ENCODE results near the gene INF2. TPM values are rescaled to one million over a fixed set of nuclear protein-coding genes. Genes with fewer than 3 reads are reported as not detected.
"Not testable (repeated sequence)": the region's sequence is repeated elsewhere in the genome, so short reads cannot be mapped to it uniquely, and the experiment has no call there.

Gene INF2
- polyA plus RNA-seq, 1 experiment: 39.9 TPM

- Histone ChIP-seq H3K27me3 (ENCODE audit: control insufficient read depth, insufficient read depth, low read length) (no peaks in the 10 kb centered on the region), H3K36me3 (ENCODE audit: control insufficient read depth, insufficient read depth, low read length) (peaks cover 2% of the 10 kb centered on the region; the same call in 1 of the 2 replicates), H3K4me3 (ENCODE audit: low read depth, low read length) (no peak overlapping the region)
- TF ChIP-seq CTCF (IDR thresholded peaks at IDR 0.05; ENCODE audit: insufficient read depth, low read depth, low read length): no peak
- CTCF ChIA-PET: interaction anchor here (0.9 to 6.7 kb wide), 4 partner anchors 9 to 30 kb away, joined by 3 to 49 read pairs (median 24); partner anchors contain the start of gene SIVA1
- POLR2A ChIA-PET: no interaction called here
- no peak for DNase-seq (ENCODE audit: low read depth)
Observed at GRCh38 chr14:104726600-104727451, 37.4 kb downstream of the INF2 start.

- no peaks in the 10 kb centered on the region for H3K36me3 ChIP-seq (ENCODE audit: control insufficient read depth, insufficient read depth, low read length)
- no peak for DNase-seq (ENCODE audit: low read depth)
- POLR2A ChIA-PET: no interaction called here
- no peaks in the 10 kb centered on the region for H3K27me3 ChIP-seq (ENCODE audit: control insufficient read depth, insufficient read depth, low read length)
- H3K4me3 ChIP-seq (ENCODE audit: low read depth, low read length): no peak overlapping the region
- CTCF ChIA-PET: interaction anchor here (6.7 kb wide), 1 partner anchor 19 kb away, joined by 49 read pairs; no protein-coding TSS in a partner anchor
- no peak for TF ChIP-seq CTCF (IDR thresholded peaks at IDR 0.05; ENCODE audit: insufficient read depth, low read depth, low read length)
Observed at GRCh38 chr14:104728631-104729030, 39.2 kb downstream of the INF2 start.

- DNase-seq (ENCODE audit: low read depth); H3K36me3 ChIP-seq (ENCODE audit: control insufficient read depth, insufficient read depth, low read length); CTCF ChIA-PET; POLR2A ChIA-PET; H3K4me3 ChIP-seq (ENCODE audit: low read depth, low read length); H3K27me3 ChIP-seq (ENCODE audit: control insufficient read depth, insufficient read depth, low read length): not testable (repeated sequence)
Observed at GRCh38 chr14:104729176-104729834, 39.9 kb downstream of the INF2 start.

- H3K36me3 ChIP-seq (ENCODE audit: control insufficient read depth, insufficient read depth, low read length): no peaks in the 10 kb centered on the region
- no peak for TF ChIP-seq CTCF (IDR thresholded peaks at IDR 0.05; ENCODE audit: insufficient read depth, low read depth, low read length)
- ChIA-PET CTCF (no interaction called here), POLR2A (no interaction called here)
- H3K27me3 ChIP-seq (ENCODE audit: control insufficient read depth, insufficient read depth, low read length): no peaks in the 10 kb centered on the region
- DNase-seq (ENCODE audit: low read depth): no peak
- no peak overlapping the region for H3K4me3 ChIP-seq (ENCODE audit: low read depth, low read length)
Observed at GRCh38 chr14:104729835-104730181, 40.4 kb downstream of the INF2 start.

- TF ChIP-seq CTCF (IDR thresholded peaks at IDR 0.05; ENCODE audit: insufficient read depth, low read depth, low read length): no peak
- ChIA-PET POLR2A (no interaction called here), CTCF (interaction anchor here (1.6 kb wide), 1 partner anchor 19 kb away, joined by 7 read pairs; no protein-coding TSS in a partner anchor)
- Histone ChIP-seq H3K4me3 (ENCODE audit: low read depth, low read length) (no peak overlapping the region), H3K36me3 (ENCODE audit: control insufficient read depth, insufficient read depth, low read length) (no peaks in the 10 kb centered on the region), H3K27me3 (ENCODE audit: control insufficient read depth, insufficient read depth, low read length) (no peaks in the 10 kb centered on the region)
- no peak for DNase-seq (ENCODE audit: low read depth)
Observed at GRCh38 chr14:104730487-104730886, 41.1 kb downstream of the INF2 start.

All from BJ (cell line).